Spinal cord (tissue), 10 donors: ENCODE data around the gene NUTM2B. TPM values are rescaled to one million over a fixed set of nuclear protein-coding genes. Genes with fewer than 3 reads are reported as not detected.
"Not testable (repeated sequence)": the region's sequence is repeated elsewhere in the genome, so short reads cannot be mapped to it uniquely, and the experiment has no call there.

Experiments
- DNase-seq, 6 donors: peaks; one replicate each; pipeline versions ENCODE4 v3.0.0 to v3.0.0-alpha.2; 2013 to 2015; ENCODE audit warnings: low spot score in 6 of 6, low read depth in 4 of 6
- H3K27ac ChIP-seq: one replicate; pipeline ENCODE4 v1.5.1; 2013; ENCODE audit warnings: low read depth, low read length, control low read depth
- H3K27me3 ChIP-seq: one replicate; pipeline ENCODE4 v1.6.1; 2013; ENCODE audit warnings: low read length; ENCODE audit not compliant: control insufficient read depth, insufficient read depth
- H3K36me3 ChIP-seq: one replicate; pipeline ENCODE4 v1.6.1; 2013; ENCODE audit warnings: low read length; ENCODE audit not compliant: control insufficient read depth, insufficient read depth
- H3K4me1 ChIP-seq: one replicate; pipeline ENCODE4 v1.6.1; 2013; ENCODE audit warnings: low read length; ENCODE audit not compliant: control insufficient read depth, insufficient read depth
- H3K4me3 ChIP-seq: one replicate; pipeline ENCODE4 v1.5.1; 2013; ENCODE audit warnings: low read depth, low read length, control low read depth
- H3K9me3 ChIP-seq: one replicate; pipeline ENCODE4 v1.6.1; 2013; ENCODE audit warnings: low read length; ENCODE audit not compliant: control insufficient read depth, insufficient read depth
- WGBS: methylation state at CpG from one replicate; pipeline ENCODE4 v1.1.5; 2013; ENCODE audit warnings: missing lambda C conversion rate; ENCODE audit not compliant: insufficient coverage; 5-methylcytosine and 5-hydroxymethylcytosine counted together
- polyA plus RNA-seq, 2 donors: library from polyadenylated mRNA; unstranded; fragments of 120-200 nt; gene quantifications; one replicate each; pipeline ENCODE4 v1.2.1, GENCODE V29; 2013; ENCODE audit not compliant: insufficient read length in 2 of 2
- total RNA-seq, 2 donors: library from RNA; depleted of rRNA in 1 of 2; stranded (reverse); fragments of 120-200 nt in 1 of 2; fragments of >200 nt in 1 of 2; gene quantifications; one replicate each; pipeline versions ENCODE4 v1.2.3 to v1.2.4, GENCODE V29; 2013 to 2014
- donor health status: healthy.

NUTM2B gene
- total and polyA plus RNA-seq, 4 donors = 0.20 to 7.5 (median 3.2) TPM

GRCh38 chr10:79726620-79727019 is 23.6 kb downstream of the NUTM2B start:
- not testable (repeated sequence) for H3K9me3 ChIP-seq, H3K36me3 ChIP-seq, H3K27me3 ChIP-seq, H3K27ac ChIP-seq, DNase-seq, H3K4me3 ChIP-seq, H3K4me1 ChIP-seq
- WGBS = no CpG with 5 or more reads among the region's 1 CpG

DNA sequence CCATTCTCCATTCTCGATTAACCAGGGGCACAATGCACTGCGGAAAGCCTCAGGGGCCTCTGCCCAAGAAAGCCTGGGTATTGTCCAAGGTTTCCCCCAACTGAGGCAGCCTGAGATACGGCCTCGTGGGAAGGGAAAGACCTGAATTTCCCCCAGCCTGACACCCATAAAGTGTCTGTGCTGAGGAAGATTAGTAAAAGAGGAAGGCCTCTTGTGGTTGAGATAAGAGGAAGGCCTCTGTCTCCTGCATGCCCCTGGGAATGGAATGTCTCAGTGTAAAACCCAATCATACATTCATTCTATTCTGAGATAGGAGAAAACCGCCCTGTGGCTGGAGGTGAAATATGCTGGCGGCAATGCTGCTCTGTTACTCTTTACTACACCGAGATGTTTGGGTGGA is 41.8 kb downstream of the NUTM2B start:
- H3K4me1 ChIP-seq, H3K27ac ChIP-seq, H3K4me3 ChIP-seq, H3K27me3 ChIP-seq, H3K9me3 ChIP-seq, H3K36me3 ChIP-seq, DNase-seq: not testable (repeated sequence)
- WGBS = no CpG with 5 or more reads among the region's 7 CpGs

GRCh38 chr10:79748510-79748909 is 45.5 kb downstream of the NUTM2B start:
- WGBS = no CpG with 5 or more reads among the region's 2 CpGs
- H3K9me3 ChIP-seq = not testable (repeated sequence)

GRCh38 chr10:79753601-79754000 is 50.6 kb downstream of the NUTM2B start:
- H3K4me1 ChIP-seq, DNase-seq, H3K9me3 ChIP-seq, H3K4me3 ChIP-seq, H3K27ac ChIP-seq, H3K36me3 ChIP-seq, H3K27me3 ChIP-seq: not testable (repeated sequence)

More at GRCh38 chr10:79748510-79748909, 45.5 kb downstream of the NUTM2B start:
- not testable (repeated sequence) for H3K4me3 ChIP-seq, H3K4me1 ChIP-seq, H3K36me3 ChIP-seq, H3K27ac ChIP-seq, DNase-seq, H3K27me3 ChIP-seq

GRCh38 chr10:79758297-79758993 is 55.4 kb downstream of the NUTM2B start:
- H3K9me3 ChIP-seq, DNase-seq, H3K27ac ChIP-seq, H3K27me3 ChIP-seq, H3K4me3 ChIP-seq, H3K36me3 ChIP-seq, H3K4me1 ChIP-seq: not testable (repeated sequence)
- WGBS = no CpG with 5 or more reads among the region's 3 CpGs

Other genes with a start within 250 kb of the NUTM2B start
- gene EIF5AL1, start 190.7 kb upstream of the NUTM2B start, total RNA-seq = under 1 TPM; 0.10 to 0.28 TPM
- 1 to 10 TPM; 2.2 to 4.7 TPM for gene EIF5AL1, start 190.7 kb upstream of the NUTM2B start, polyA plus RNA-seq
- under 1 TPM; 0.11 to 0.20 TPM for gene SFTPA2, start 142.8 kb upstream of the NUTM2B start, total RNA-seq
- gene SFTPA2, start 142.8 kb upstream of the NUTM2B start, polyA plus RNA-seq = under 1 TPM; 0.16 to 0.57 TPM
- not detected for gene SFTPA1, start 92.3 kb upstream of the NUTM2B start, total RNA-seq
- not detected for gene SFTPA1, start 92.3 kb upstream of the NUTM2B start, polyA plus RNA-seq
- under 1 TPM; 0.79 to 0.88 TPM for gene NUTM2E, start 123.5 kb downstream of the NUTM2B start, total RNA-seq
- gene NUTM2E, start 123.5 kb downstream of the NUTM2B start, polyA plus RNA-seq = under 1 TPM in 1 of 2 donors, not detected in 1; 0.35 TPM
- gene SFTPD, start 245.9 kb downstream of the NUTM2B start, total RNA-seq = 1 to 10 TPM in 1 of 2 donors, under 1 TPM in 1; 0.59 to 1.1 TPM
- 1 to 10 TPM; 2.6 to 2.8 TPM for gene SFTPD, start 245.9 kb downstream of the NUTM2B start, polyA plus RNA-seq